H1 (cell line): ENCODE measurements around the gene SPIRE2.

Experiments
- ATF2 ChIP-seq: IDR thresholded peaks from 2 replicates; pipeline ENCODE4 v1.6.1; 2012; ENCODE audit warnings: low read length, inconsistent platforms
- EP300 ChIP-seq, 2 experiments: IDR thresholded peaks; 1 replicate in 1 of 2; 2 replicates in 1 of 2; pipeline ENCODE4 v1.6.1; 2011 to 2012; ENCODE audit warnings: low read depth in 2 of 2, low read length in 2 of 2, mild to moderate bottlenecking in 2 of 2, borderline replicate concordance in 1 of 2, inconsistent platforms in 1 of 2, moderate library complexity in 1 of 2
- POLR2A ChIP-seq, 2 experiments: IDR thresholded peaks; 1 replicate in 1 of 2; 2 replicates in 1 of 2; pipeline ENCODE4 v1.6.1; 2011; ENCODE audit warnings: low read depth in 2 of 2, low read length in 2 of 2, mild to moderate bottlenecking in 2 of 2; ENCODE audit errors: control extremely low read depth in 1 of 2
- TBP ChIP-seq: IDR thresholded peaks from 2 replicates; pipeline ENCODE4 v1.6.1; 2011; ENCODE audit warnings: low read depth, low read length, improper control_type of control experiment
- TF ChIP-seq, protein P1 (sequence below), 3 experiments: IDR thresholded peaks; 1 replicate in 2 of 3; 2 replicates in 1 of 3; pipeline versions ENCODE4 v1.5.1 to v1.6.1; 2011; ENCODE audit warnings: low read length in 3 of 3, mild to moderate bottlenecking in 3 of 3, inconsistent platforms in 2 of 3, low read depth in 1 of 3, moderate library complexity in 1 of 3; ENCODE audit not compliant: insufficient read depth in 1 of 3; ENCODE audit errors: control extremely low read depth in 1 of 3

GRCh38 chr16:89844739-89845339, 16.6 kb downstream of the SPIRE2 start:
- TF ChIP-seq POLR2A (IDR thresholded peaks at IDR 0.05; ENCODE audit: control extremely low read depth in 1 of 2, low read depth in 2 of 2, low read length in 2 of 2) (no peak), ATF2 (no peak), TBP (no peak), EP300 (IDR thresholded peaks at IDR 0.05; ENCODE audit: borderline replicate concordance in 1 of 2, low read depth in 2 of 2, low read length in 2 of 2) (no peak)
- TF ChIP-seq, protein P1, sequence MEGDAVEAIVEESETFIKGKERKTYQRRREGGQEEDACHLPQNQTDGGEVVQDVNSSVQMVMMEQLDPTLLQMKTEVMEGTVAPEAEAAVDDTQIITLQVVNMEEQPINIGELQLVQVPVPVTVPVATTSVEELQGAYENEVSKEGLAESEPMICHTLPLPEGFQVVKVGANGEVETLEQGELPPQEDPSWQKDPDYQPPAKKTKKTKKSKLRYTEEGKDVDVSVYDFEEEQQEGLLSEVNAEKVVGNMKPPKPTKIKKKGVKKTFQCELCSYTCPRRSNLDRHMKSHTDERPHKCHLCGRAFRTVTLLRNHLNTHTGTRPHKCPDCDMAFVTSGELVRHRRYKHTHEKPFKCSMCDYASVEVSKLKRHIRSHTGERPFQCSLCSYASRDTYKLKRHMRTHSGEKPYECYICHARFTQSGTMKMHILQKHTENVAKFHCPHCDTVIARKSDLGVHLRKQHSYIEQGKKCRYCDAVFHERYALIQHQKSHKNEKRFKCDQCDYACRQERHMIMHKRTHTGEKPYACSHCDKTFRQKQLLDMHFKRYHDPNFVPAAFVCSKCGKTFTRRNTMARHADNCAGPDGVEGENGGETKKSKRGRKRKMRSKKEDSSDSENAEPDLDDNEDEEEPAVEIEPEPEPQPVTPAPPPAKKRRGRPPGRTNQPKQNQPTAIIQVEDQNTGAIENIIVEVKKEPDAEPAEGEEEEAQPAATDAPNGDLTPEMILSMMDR (IDR thresholded peaks at IDR 0.05; ENCODE audit: control extremely low read depth in 1 of 3, insufficient read depth in 1 of 3, low read depth in 1 of 3, low read length in 3 of 3): no peak
